ENCODE results near the gene PATZ1. TPM values are rescaled to one million over a fixed set of nuclear protein-coding genes. Genes with fewer than 3 reads are reported as not detected.
A peak's percentile ranks its signal among the peaks of the same experiment; 100 is the strongest.

Gene PATZ1
- total and polyA plus RNA-seq, 9 donors: 26.3 to 44.5 (median 37.0) TPM

DNA sequence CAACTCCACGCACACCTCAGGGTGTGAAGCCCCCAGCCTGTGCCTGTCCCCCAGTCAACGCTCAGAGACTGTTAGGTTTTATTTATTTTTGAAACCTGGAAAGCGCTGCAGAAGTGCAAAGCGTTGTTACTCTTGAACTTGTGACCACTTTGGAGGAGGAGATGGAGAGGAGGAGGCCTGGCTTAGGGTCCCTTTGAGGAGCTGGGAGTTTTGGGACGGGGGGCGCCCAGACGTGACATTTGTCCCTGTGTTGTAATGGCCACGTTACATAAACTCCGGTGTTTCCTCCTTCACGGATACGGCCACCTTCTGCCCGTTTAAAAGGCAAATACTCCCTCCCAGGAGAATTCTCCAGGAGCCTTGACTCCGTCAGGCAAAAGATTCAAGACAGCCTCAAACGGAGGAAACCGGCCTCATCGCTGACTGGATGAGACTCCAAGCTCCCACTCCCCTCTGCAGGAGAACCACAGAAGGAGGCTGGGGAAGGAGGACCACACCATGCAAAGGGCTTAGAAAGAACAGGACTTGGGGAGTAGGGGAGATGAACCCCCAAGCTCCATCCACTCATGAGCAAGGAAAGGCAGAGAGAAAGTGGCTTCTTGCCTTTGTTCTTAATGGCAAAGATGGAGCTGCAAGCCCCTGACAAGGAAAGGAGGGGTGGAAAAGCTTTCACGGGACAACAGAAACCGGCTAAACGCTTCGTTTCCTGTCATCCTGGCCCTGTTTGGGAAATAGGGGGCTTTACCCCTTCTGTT is 54.5 kb downstream of the PATZ1 start:
- TF ChIP-seq EP300 (IDR thresholded peaks at IDR 0.05) (no peak), CTCF (IDR thresholded peaks at IDR 0.05) (no peak), POLR2A (IDR thresholded peaks at IDR 0.05) (no peak)
- 0% methylated on average over 20 of the region's 20 CpGs for WGBS, 3 donors
- no peaks in the 10 kb centered on the region for H3K27me3 ChIP-seq
- H3K4me3 ChIP-seq: peak overlapping the region; percentile 51
- DNase-seq: peak in 3 of 5 donors; percentile 34 to 49 (median 45)
- no peaks in the 10 kb centered on the region for H3K9me3 ChIP-seq
- H3K36me3 ChIP-seq: no peaks in the 10 kb centered on the region
- H3K4me1 ChIP-seq (ENCODE audit: insufficient read depth): peaks cover 5% of the 10 kb centered on the region
- intact Hi-C loops (cut with DNase I): no loop called here
- H3K27ac ChIP-seq: peak overlapping the region; percentile 76 to 91

DNA sequence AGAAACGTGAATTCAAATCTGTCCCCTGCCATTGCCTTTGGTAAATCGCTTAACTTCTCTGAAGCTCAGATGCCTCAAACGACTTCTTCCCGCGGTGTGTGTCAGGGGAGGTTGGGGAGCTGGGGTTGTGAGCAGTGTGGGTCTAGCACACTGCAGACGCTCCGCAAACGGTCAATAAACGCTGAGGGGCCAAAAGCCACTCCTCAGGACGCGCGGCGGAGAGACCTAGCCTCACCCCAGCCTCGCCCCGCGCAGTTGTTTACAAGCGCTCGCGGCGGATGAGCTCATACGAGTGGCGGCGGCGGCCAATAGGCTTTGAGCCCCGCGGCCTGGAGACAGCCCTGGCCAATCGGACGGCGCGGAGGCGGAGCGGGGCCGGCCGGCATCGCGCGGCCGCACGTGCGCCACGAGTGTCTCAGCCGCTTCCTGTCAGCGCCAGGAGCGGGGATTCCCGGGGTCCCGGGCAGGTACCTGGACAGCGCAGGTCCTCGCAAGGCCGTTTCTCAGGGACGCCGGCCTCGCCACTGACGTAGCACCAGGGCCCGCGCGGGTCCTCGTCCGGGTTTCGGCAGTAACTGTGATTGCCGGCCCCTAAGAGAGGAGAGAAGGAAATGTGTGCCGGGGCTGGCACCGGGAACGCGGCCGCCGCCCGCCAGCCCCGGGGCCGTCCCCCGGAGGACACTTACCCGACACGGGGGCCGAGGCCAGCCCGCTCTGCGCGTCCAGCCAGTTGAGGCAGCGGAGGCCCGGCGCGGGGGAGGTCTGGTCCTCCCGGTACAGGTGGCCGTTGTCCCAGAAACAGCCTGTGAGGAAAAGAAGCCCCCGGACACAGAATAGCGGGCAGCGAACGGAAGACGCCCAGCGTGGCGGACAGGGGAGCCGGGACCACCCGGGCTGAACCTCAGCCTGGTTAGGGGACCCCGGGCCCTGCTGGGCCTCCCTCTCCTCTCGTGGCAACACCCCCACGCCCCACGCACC is 55.4 kb downstream of the PATZ1 start:
- intact Hi-C loops (cut with DNase I): no loop called here
- Histone ChIP-seq H3K36me3 (no peaks in the 10 kb centered on the region), H3K9me3 (no peaks in the 10 kb centered on the region), H3K4me1 (ENCODE audit: insufficient read depth) (peaks cover 5% of the 10 kb centered on the region), H3K27ac (peak overlapping the region; percentile 76 to 91), H3K27me3 (no peaks in the 10 kb centered on the region), H3K4me3 (peak overlapping the region; percentile 51)
- DNase-seq: peak; percentile 91 to 95 (median 92)
- 0 to 1% (median 0%) methylated on average over 49 to 95 of the region's 95 CpGs for WGBS, 3 donors
- TF ChIP-seq POLR2A (IDR thresholded peaks at IDR 0.05) (peak; percentile 89), EP300 (IDR thresholded peaks at IDR 0.05) (no peak), CTCF (IDR thresholded peaks at IDR 0.05) (no peak)

GRCh38 chr22:31289344-31289743 is 56.8 kb downstream of the PATZ1 start:
- H3K9me3 ChIP-seq: no peaks in the 10 kb centered on the region
- peaks cover 5% of the 10 kb centered on the region for H3K4me1 ChIP-seq (ENCODE audit: insufficient read depth)
- peak overlapping the region; percentile 51 for H3K4me3 ChIP-seq
- peak overlapping the region; percentile 59 to 76 for H3K27ac ChIP-seq
- H3K27me3 ChIP-seq: no peaks in the 10 kb centered on the region
- no peaks in the 10 kb centered on the region for H3K36me3 ChIP-seq
- intact Hi-C loops (cut with DNase I): no loop called here
- WGBS, 3 donors: 81 to 83% (median 82%) methylated on average over 13 of the region's 13 CpGs
- peak in 3 of 5 donors; percentile 32 to 47 (median 43) for DNase-seq
- TF ChIP-seq EP300 (IDR thresholded peaks at IDR 0.05) (no peak), CTCF (IDR thresholded peaks at IDR 0.05) (no peak), POLR2A (IDR thresholded peaks at IDR 0.05) (no peak)

- TF ChIP-seq EP300 (IDR thresholded peaks at IDR 0.05) (no peak), POLR2A (IDR thresholded peaks at IDR 0.05) (no peak), CTCF (IDR thresholded peaks at IDR 0.05) (no peak)
- WGBS, 3 donors: 66 to 75% (median 74%) methylated on average over 5 of the region's 5 CpGs
- Histone ChIP-seq H3K27ac (peak overlapping the region in 1 of 2 donors; percentile 76), H3K9me3 (no peaks in the 10 kb centered on the region), H3K4me1 (ENCODE audit: insufficient read depth) (peaks cover 5% of the 10 kb centered on the region), H3K4me3 (no peak overlapping the region), H3K36me3 (no peaks in the 10 kb centered on the region), H3K27me3 (no peaks in the 10 kb centered on the region)
- intact Hi-C loops (cut with DNase I): no loop called here
- DNase-seq: no peak
Measured at GRCh38 chr22:31288496-31289240, 57.5 kb downstream of the PATZ1 start.

All from ovary (tissue), 9 donors.